IMR-90 (cell line): ENCODE data around the gene DCDC2B. TPM values are rescaled to one million over a fixed set of nuclear protein-coding genes. Genes with fewer than 3 reads are reported as not detected.

Experiments used
- ATAC-seq: fragments of 200-7000 bp; cut with Tn5 transposase; 2 replicates; pipeline ENCODE4 v1.9.1; 2020; ENCODE audit warnings: low read depth, mild to moderate bottlenecking, moderate library complexity
- BruUV-seq: library from RNA; stranded (reverse); fragments of 400-500 nt; replicated peaks from 2 replicates; lab custom pipeline; 2021; lab: Mats Ljungman, UMichigan
- CTCF ChIA-PET: fragments of 300-600 bp; formaldehyde crosslinking; extraction: SDS; loops from one replicate; lab custom pipeline; 2021; ENCODE audit warnings: antibody characterized with exemption; lab: Yijun Ruan, JAX
- POLR2A ChIA-PET: fragments of 300-600 bp; sonication (Branson Sonifier 250); formaldehyde crosslinking; loops from one replicate; lab custom pipeline; 2022; ENCODE audit warnings: antibody characterized with exemption; ENCODE audit not compliant: unreplicated experiment; lab: Charles Lee
- DNase-seq: peaks from one replicate; pipeline ENCODE4 v3.0.0; 2013
- H2AFZ ChIP-seq: replicated peaks from 2 replicates; pipeline ENCODE3; 2013; ENCODE audit warnings: low read length, mild to moderate bottlenecking; ENCODE audit not compliant: poor library complexity
- H2AK5ac ChIP-seq: 2 replicates; pipeline ENCODE4 v1.6.1; 2013; ENCODE audit warnings: low read depth, low read length, inconsistent platforms
- H2AK9ac ChIP-seq: replicated peaks from 2 replicates; pipeline ENCODE3; 2013; ENCODE audit warnings: mild to moderate bottlenecking, low read depth, low read length, moderate library complexity; ENCODE audit not compliant: poor library complexity
- H2BK120ac ChIP-seq: 2 replicates; pipeline ENCODE4 v1.6.1; 2013; ENCODE audit warnings: low read depth, low read length, inconsistent platforms
- H2BK15ac ChIP-seq: 3 replicates; pipeline ENCODE4 v1.6.1; 2013; ENCODE audit warnings: low read depth, low read length, inconsistent platforms
- H2BK20ac ChIP-seq: 2 replicates; pipeline ENCODE4 v1.6.1; 2013; ENCODE audit warnings: low read depth, mild to moderate bottlenecking, inconsistent platforms, low read length, moderate library complexity
- H2BK5ac ChIP-seq: 2 replicates; pipeline ENCODE4 v1.6.1; 2013; ENCODE audit warnings: mild to moderate bottlenecking, low read depth, low read length, inconsistent platforms; ENCODE audit not compliant: poor library complexity, severe bottlenecking
- H3K14ac ChIP-seq: replicated peaks from 2 replicates; pipeline ENCODE4 v1.6.1; 2013; ENCODE audit warnings: low read depth, low read length, inconsistent platforms
- H3K18ac ChIP-seq: 2 replicates; pipeline ENCODE4 v1.6.1; 2013; ENCODE audit warnings: low read depth, low read length, control low read depth
- H3K23ac ChIP-seq: 2 replicates; pipeline ENCODE4 v1.6.1; 2013; ENCODE audit warnings: low read depth, low read length, inconsistent platforms
- H3K27ac ChIP-seq: 2 replicates; pipeline ENCODE4 v1.5.1; 2013; ENCODE audit warnings: mild to moderate bottlenecking, control low read depth, low read length; ENCODE audit not compliant: insufficient read depth
- H3K27me3 ChIP-seq: 2 replicates; pipeline ENCODE4 v1.6.1; 2013; ENCODE audit warnings: low read length; ENCODE audit not compliant: control insufficient read depth, insufficient read depth
- H3K36me3 ChIP-seq: 2 replicates; pipeline ENCODE4 v1.6.1; 2013; ENCODE audit warnings: low read length, mixed read lengths; ENCODE audit not compliant: control insufficient read depth, insufficient read depth
- H3K4ac ChIP-seq: 2 replicates; pipeline ENCODE4 v1.6.1; 2013; ENCODE audit warnings: low read depth, low read length, inconsistent platforms
- H3K4me1 ChIP-seq: 2 replicates; pipeline ENCODE4 v1.6.1; 2013; ENCODE audit warnings: low read length, mixed read lengths; ENCODE audit not compliant: control insufficient read depth, insufficient read depth
- H3K4me2 ChIP-seq: 2 replicates; pipeline ENCODE4 v1.6.1; 2013; ENCODE audit warnings: low read depth, mild to moderate bottlenecking, control low read depth, low read length, moderate library complexity
- H3K4me3 ChIP-seq: 2 replicates; pipeline ENCODE4 v1.5.1; 2013; ENCODE audit warnings: low read depth, mild to moderate bottlenecking, control low read depth, low read length, moderate library complexity; ENCODE audit not compliant: insufficient read depth
- H3K56ac ChIP-seq: 2 replicates; pipeline ENCODE4 v1.6.1; 2013; ENCODE audit warnings: low read length, inconsistent platforms; ENCODE audit not compliant: insufficient read depth; ENCODE audit errors: extremely low read depth
- H3K79me1 ChIP-seq, 2 experiments: 2 replicates each; pipeline ENCODE4 v1.6.1; 2013; ENCODE audit warnings: low read length in 2 of 2, inconsistent platforms in 1 of 2, low read depth in 1 of 2
- H3K9ac ChIP-seq: 2 replicates; pipeline ENCODE4 v1.6.1; 2013; ENCODE audit warnings: low read depth, low read length, control low read depth
- H3K9me1 ChIP-seq: 2 replicates; pipeline ENCODE4 v1.6.1; 2013; ENCODE audit warnings: low read length, inconsistent platforms; ENCODE audit not compliant: insufficient read depth
- H3K9me3 ChIP-seq: 2 replicates; pipeline ENCODE4 v1.6.1; 2013; ENCODE audit warnings: low read length; ENCODE audit not compliant: control insufficient read depth, insufficient read depth
- H4K20me1 ChIP-seq: 2 replicates; pipeline ENCODE4 v1.6.1; 2013; ENCODE audit warnings: low read length, inconsistent platforms; ENCODE audit not compliant: insufficient read depth
- H4K5ac ChIP-seq: 2 replicates; pipeline ENCODE4 v1.6.1; 2013; ENCODE audit warnings: mild to moderate bottlenecking, low read depth, low read length, control low read depth
- H4K8ac ChIP-seq, 2 experiments: 2 replicates each; pipeline ENCODE4 v1.6.1; 2013; ENCODE audit warnings: low read depth in 2 of 2, low read length in 2 of 2, control low read depth in 1 of 2, inconsistent platforms in 1 of 2
- H4K91ac ChIP-seq: 2 replicates; pipeline ENCODE4 v1.6.1; 2013; ENCODE audit warnings: low read depth, low read length, inconsistent platforms; ENCODE audit not compliant: insufficient read depth
- BHLHE40 ChIP-seq: fragments of 150-350 bp; IDR thresholded peaks from 2 replicates; pipeline ENCODE4 v1.6.1; 2016; ENCODE audit warnings: mild to moderate bottlenecking, low read depth, low read length
- CHD1 ChIP-seq: IDR thresholded peaks from 2 replicates; pipeline ENCODE4 v1.6.1; 2012; ENCODE audit warnings: low read depth, low read length, improper control_type of control experiment
- FOS ChIP-seq: fragments of 150-350 bp; IDR thresholded peaks from 2 replicates; pipeline ENCODE4 v1.6.1; 2016; ENCODE audit warnings: low read depth, low read length
- MAFK ChIP-seq: IDR thresholded peaks from 2 replicates; pipeline ENCODE4 v1.6.1; 2012; ENCODE audit warnings: low read depth, low read length, improper control_type of control experiment
- MAZ ChIP-seq: IDR thresholded peaks from 2 replicates; pipeline ENCODE4 v1.6.1; 2012; ENCODE audit warnings: low read depth, mild to moderate bottlenecking, low read length, improper control_type of control experiment, moderate library complexity, borderline replicate concordance
- MXI1 ChIP-seq: IDR thresholded peaks from 2 replicates; pipeline ENCODE4 v1.6.1; 2012; ENCODE audit warnings: low read depth, mild to moderate bottlenecking, low read length, moderate library complexity, borderline replicate concordance
- NFE2L2 ChIP-seq: fragments of 150-350 bp; IDR thresholded peaks from 2 replicates; pipeline ENCODE4 v1.6.1; 2016; ENCODE audit warnings: low read depth, mild to moderate bottlenecking, low read length
- POLR2A ChIP-seq: IDR thresholded peaks from 2 replicates; pipeline ENCODE4 v1.6.1; 2012; ENCODE audit warnings: mild to moderate bottlenecking, low read depth, low read length
- RCOR1 ChIP-seq: IDR thresholded peaks from 2 replicates; pipeline ENCODE4 v1.6.1; 2012; ENCODE audit warnings: mild to moderate bottlenecking, low read length, improper control_type of control experiment; ENCODE audit not compliant: insufficient replicate concordance
- SMC3 ChIP-seq: fragments of 150-350 bp; IDR thresholded peaks from 2 replicates; pipeline ENCODE4 v1.6.1; 2016; ENCODE audit warnings: low read depth, mild to moderate bottlenecking, antibody characterized with exemption, low read length, moderate library complexity
- USF2 ChIP-seq: fragments of 150-350 bp; IDR thresholded peaks from 2 replicates; pipeline ENCODE4 v1.6.1; 2017; ENCODE audit warnings: mild to moderate bottlenecking, antibody characterized with exemption, low read length, low read depth
- WGBS, 2 experiments: methylation state at CpG; one replicate each; pipeline versions ENCODE4 v1.1.5 to v1.1.7; 2013; ENCODE audit warnings: missing lambda C conversion rate in 2 of 2; ENCODE audit not compliant: insufficient read length in 1 of 2; ENCODE audit errors: extremely low coverage in 2 of 2; 5-methylcytosine and 5-hydroxymethylcytosine counted together
- dilution Hi-C: fragments of 300-500 bp; cut with HindIII; formaldehyde crosslinking; loops from one replicate; pipeline ENCODE4 v1.14.3; 2018; ENCODE audit warnings: low sequenced_read_pairs; ENCODE audit not compliant: unreplicated experiment
- in situ Hi-C: fragments of 300-500 bp; cut with MboI; formaldehyde crosslinking; loops from 3 replicates; pipeline ENCODE4 v1.14.3; 2019; ENCODE audit warnings: low sequenced_read_pairs, inconsistent platforms, mixed read lengths
- intact Hi-C: fragments of 100-400 bp; cut with micrococcal nuclease; formaldehyde crosslinking; loops from 2 replicates; pipeline ENCODE4 v1.10.0; 2022
- polyA plus RNA-seq, 3 experiments: library from polyadenylated mRNA; depleted of rRNA; stranded (reverse); fragments of >200 nt; gene quantifications; 2 replicates each; pipeline ENCODE4 v1.2.3, GENCODE V29; 2012; ENCODE audit warnings: low replicate concordance in 1 of 3
- total RNA-seq: library from RNA; depleted of rRNA; stranded (reverse); fragments of >200 nt; gene quantifications from 2 replicates; pipeline ENCODE4 v1.2.3, GENCODE V29; 2012
- TF ChIP-seq, protein P1 (sequence below): fragments of 150-350 bp; IDR thresholded peaks from 2 replicates; pipeline ENCODE4 v1.6.1; 2016; ENCODE audit warnings: low read depth, mild to moderate bottlenecking, low read length, moderate library complexity, borderline replicate concordance
- TF ChIP-seq, protein P2 (sequence below): conservative IDR thresholded peaks from 2 replicates; pipeline ENCODE4 v1.5.1; 2012; ENCODE audit warnings: mild to moderate bottlenecking, low read depth, low read length, improper control_type of control experiment

Gene DCDC2B
- total and polyA plus RNA-seq, 2 of the 4 experiments (the other 2 are of a cell fraction), result not detected

GRCh38 chr1:32219022-32219421 lies 10.1 kb downstream of the DCDC2B start:
- H2AK5ac ChIP-seq, result no peak overlapping the region
- H3K9me1 ChIP-seq, result peaks cover 13% of the 10 kb centered on the region
- H3K18ac ChIP-seq, result no peak overlapping the region
- H3K4me1 ChIP-seq, result peaks cover 12% of the 10 kb centered on the region
- no peak overlapping the region for H2BK5ac ChIP-seq
- no peak overlapping the region for H2AFZ ChIP-seq
- dilution Hi-C loops (no loop called here), intact Hi-C loops (no loop called here), in situ Hi-C loops (loop anchor here (10.0 kb wide), 1 partner anchor 106 kb away; no protein-coding TSS in a partner anchor)
- no peak overlapping the region for H2BK15ac ChIP-seq
- H3K4me2 ChIP-seq, result no peak overlapping the region
- no peak overlapping the region for H3K56ac ChIP-seq
- peaks cover 25 to 65% of the 10 kb centered on the region in 2 experiments for H3K79me1 ChIP-seq
- H3K9me3 ChIP-seq, result no peaks in the 10 kb centered on the region
- ChIA-PET POLR2A (interaction anchor here (0.6 kb wide), 1 partner anchor 105 kb away, joined by 7 read pairs; no protein-coding TSS in a partner anchor), CTCF (interaction anchor here (0.6 to 0.7 kb wide), 2 partner anchors 29 to 41 kb away, joined by 4 to 5 read pairs; no protein-coding TSS in a partner anchor)
- H2AK9ac ChIP-seq, result no peak overlapping the region
- no CpG with 5 or more reads among the region's 7 CpGs for WGBS, 2 experiments
- DNase-seq (peak; percentile 48), ATAC-seq (no peak)
- TF ChIP-seq, protein P1, sequence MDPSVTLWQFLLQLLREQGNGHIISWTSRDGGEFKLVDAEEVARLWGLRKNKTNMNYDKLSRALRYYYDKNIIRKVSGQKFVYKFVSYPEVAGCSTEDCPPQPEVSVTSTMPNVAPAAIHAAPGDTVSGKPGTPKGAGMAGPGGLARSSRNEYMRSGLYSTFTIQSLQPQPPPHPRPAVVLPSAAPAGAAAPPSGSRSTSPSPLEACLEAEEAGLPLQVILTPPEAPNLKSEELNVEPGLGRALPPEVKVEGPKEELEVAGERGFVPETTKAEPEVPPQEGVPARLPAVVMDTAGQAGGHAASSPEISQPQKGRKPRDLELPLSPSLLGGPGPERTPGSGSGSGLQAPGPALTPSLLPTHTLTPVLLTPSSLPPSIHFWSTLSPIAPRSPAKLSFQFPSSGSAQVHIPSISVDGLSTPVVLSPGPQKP, result no peak
- TF ChIP-seq NFE2L2, result no peak
- no peak for TF ChIP-seq CHD1
- TF ChIP-seq BHLHE40, result no peak
- TF ChIP-seq USF2, result no peak
- no peak for TF ChIP-seq POLR2A
- TF ChIP-seq, protein P2, sequence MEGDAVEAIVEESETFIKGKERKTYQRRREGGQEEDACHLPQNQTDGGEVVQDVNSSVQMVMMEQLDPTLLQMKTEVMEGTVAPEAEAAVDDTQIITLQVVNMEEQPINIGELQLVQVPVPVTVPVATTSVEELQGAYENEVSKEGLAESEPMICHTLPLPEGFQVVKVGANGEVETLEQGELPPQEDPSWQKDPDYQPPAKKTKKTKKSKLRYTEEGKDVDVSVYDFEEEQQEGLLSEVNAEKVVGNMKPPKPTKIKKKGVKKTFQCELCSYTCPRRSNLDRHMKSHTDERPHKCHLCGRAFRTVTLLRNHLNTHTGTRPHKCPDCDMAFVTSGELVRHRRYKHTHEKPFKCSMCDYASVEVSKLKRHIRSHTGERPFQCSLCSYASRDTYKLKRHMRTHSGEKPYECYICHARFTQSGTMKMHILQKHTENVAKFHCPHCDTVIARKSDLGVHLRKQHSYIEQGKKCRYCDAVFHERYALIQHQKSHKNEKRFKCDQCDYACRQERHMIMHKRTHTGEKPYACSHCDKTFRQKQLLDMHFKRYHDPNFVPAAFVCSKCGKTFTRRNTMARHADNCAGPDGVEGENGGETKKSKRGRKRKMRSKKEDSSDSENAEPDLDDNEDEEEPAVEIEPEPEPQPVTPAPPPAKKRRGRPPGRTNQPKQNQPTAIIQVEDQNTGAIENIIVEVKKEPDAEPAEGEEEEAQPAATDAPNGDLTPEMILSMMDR, result no peak
- TF ChIP-seq MAZ, result no peak
- no peak for TF ChIP-seq FOS
- TF ChIP-seq SMC3, result no peak
- TF ChIP-seq RCOR1, result no peak
- no peak for TF ChIP-seq MAFK
- TF ChIP-seq MXI1, result no peak
- no peak overlapping the region for H2BK20ac ChIP-seq
- no peak overlapping the region for H3K4ac ChIP-seq
- no peak overlapping the region for H3K14ac ChIP-seq
- H3K4me3 ChIP-seq, result no peak overlapping the region
- H3K27me3 ChIP-seq, result no peaks in the 10 kb centered on the region
- no peak overlapping the region for H2BK120ac ChIP-seq
- no peak overlapping the region for H3K23ac ChIP-seq
- no peak overlapping the region for H3K9ac ChIP-seq
- no peak overlapping the region for H4K91ac ChIP-seq
- H4K8ac ChIP-seq, result no peak overlapping the region
- peaks cover 38% of the 10 kb centered on the region for H3K36me3 ChIP-seq
- H3K27ac ChIP-seq, result no peak overlapping the region
- no TSS peak for BruUV-seq
- no peak overlapping the region for H4K5ac ChIP-seq
- no peaks in the 10 kb centered on the region for H4K20me1 ChIP-seq
